Renal cortical epithelial cell (primary cell): Measurements from ENCODE around the gene POU2F1. TPM values are rescaled to one million over a fixed set of nuclear protein-coding genes. Genes with fewer than 3 reads are reported as not detected.

Experiments used
- DNase-seq: peaks from one replicate; pipeline ENCODE4 v3.0.0-alpha.2; 2011; ENCODE audit warnings: low read depth
- total RNA-seq: library from RNA; depleted of rRNA; stranded (reverse); fragments of >200 nt; gene quantifications from 2 replicates; pipeline ENCODE4 v1.2.3, GENCODE V29; 2014

Gene POU2F1
- total RNA-seq, 1 donor from 2014 or later = 14.6 TPM

GRCh38 chr1:167467126-167467710 is 246.5 kb downstream of the POU2F1 start:
- no peak for DNase-seq

GRCh38 chr1:167467752-167468151 is 247.1 kb downstream of the POU2F1 start:
- no peak for DNase-seq

GRCh38 chr1:167469280-167469965 is 248.7 kb downstream of the POU2F1 start:
- DNase-seq = no peak

GRCh38 chr1:167471568-167471967 is 250.9 kb downstream of the POU2F1 start:
- DNase-seq = no peak

- no peak for DNase-seq
Measured at GRCh38 chr1:167472752-167473521, 252.3 kb downstream of the POU2F1 start.

GRCh38 chr1:167473761-167474160 is 253.1 kb downstream of the POU2F1 start:
- DNase-seq = no peak

GRCh38 chr1:167474191-167474641 is 253.5 kb downstream of the POU2F1 start:
- DNase-seq = no peak

GRCh38 chr1:167476061-167476460 is 255.4 kb downstream of the POU2F1 start:
- no peak for DNase-seq

Other genes starting within 250 kb of the POU2F1 start
- 4.7 and 17.5 TPM in 2 replicates for gene ILDR2, start 245.3 kb upstream of the POU2F1 start, total RNA-seq
- gene MAEL, start 231.6 kb upstream of the POU2F1 start, total RNA-seq = 0.17 and 0.65 TPM in 2 replicates
- 0.10 and 0.17 TPM in 2 replicates for gene GPA33, start 130.5 kb upstream of the POU2F1 start, total RNA-seq
- gene STYXL2, start 126.8 kb upstream of the POU2F1 start, total RNA-seq = 0.05 TPM in 1 of 2 replicates, not detected in the other